GM12878 (cell line): Measurements from ENCODE around the gene ZIK1. TPM values are rescaled to one million over a fixed set of nuclear protein-coding genes. Genes with fewer than 3 reads are reported as not detected.
A peak's percentile ranks its signal among the peaks of the same experiment; 100 is the strongest.

Source experiments
- ATAC-seq: fragments of 200-7000 bp; cut with Tn5 transposase; 3 replicates; pipeline ENCODE4 v1.9.1; 2020; ENCODE audit warnings: mild to moderate bottlenecking, moderate library complexity
- BruUV-seq: library from RNA; stranded (reverse); fragments of 400-500 nt; replicated peaks from 2 replicates; lab custom pipeline; 2021; lab: Mats Ljungman, UMichigan
- CTCF ChIA-PET: fragments of 300-600 bp; sonication (Branson Sonifier 250); formaldehyde crosslinking; extraction: SDS; loops from one replicate; lab custom pipeline; 2021; ENCODE audit warnings: inconsistent platforms; lab: Yijun Ruan, JAX
- POLR2A ChIA-PET: fragments of 350-600 bp; formaldehyde crosslinking; extraction: SDS; loops from one replicate; lab custom pipeline; 2021; ENCODE audit warnings: inconsistent platforms; lab: Charles Lee
- RAD21 ChIA-PET: fragments of 300-600 bp; sonication (Branson Sonifier 250); formaldehyde crosslinking; loops from one replicate; lab custom pipeline; 2023; ENCODE audit warnings: antibody characterized with exemption; ENCODE audit not compliant: unreplicated experiment; lab: Charles Lee
- SMC1A ChIA-PET: fragments of 300-600 bp; sonication (Branson Sonifier 250); formaldehyde crosslinking; loops from one replicate; lab custom pipeline; 2023; ENCODE audit not compliant: unreplicated experiment, uncharacterized antibody; lab: Charles Lee
- DNase-seq: peaks from one replicate; pipeline ENCODE4 v3.0.0-alpha.2; 2011; ENCODE audit warnings: low read depth, low spot score
- FAIRE-seq: peaks from 3 replicates; lab custom pipeline; 2011; peaks lifted over from hg19 to GRCh38; lab: Jason Lieb, UNC
- H2AFZ ChIP-seq: 2 replicates; pipeline ENCODE4 v1.6.0; 2011; ENCODE audit warnings: low read depth, low read length, control low read depth; ENCODE audit not compliant: control insufficient read depth
- H3K27ac ChIP-seq: 2 replicates; pipeline ENCODE4 v1.5.1; 2011; ENCODE audit warnings: control low read depth; ENCODE audit not compliant: control insufficient read depth, insufficient read depth
- H3K27me3 ChIP-seq, 2 experiments: replicated peaks in 1 of 2; 2 replicates each; pipeline versions ENCODE4 v1.6.0 to v1.6.1; 2011; ENCODE audit warnings: low read length in 1 of 2; ENCODE audit not compliant: control insufficient read depth in 2 of 2, insufficient read depth in 2 of 2
- H3K36me3 ChIP-seq, 2 experiments: 2 replicates each; pipeline ENCODE4 v1.5.1; 2011; ENCODE audit warnings: low read length in 1 of 2; ENCODE audit not compliant: control insufficient read depth in 2 of 2, insufficient read depth in 2 of 2
- H3K4me1 ChIP-seq: 2 replicates; pipeline ENCODE4 v1.6.1; 2011; ENCODE audit warnings: mild to moderate bottlenecking, low read length, moderate library complexity, mixed read lengths; ENCODE audit not compliant: control insufficient read depth, insufficient read depth
- H3K4me2 ChIP-seq: 2 replicates; pipeline ENCODE4 v1.6.0; 2011; ENCODE audit warnings: control low read depth; ENCODE audit not compliant: control insufficient read depth, insufficient read depth
- H3K4me3 ChIP-seq: fragments of 200-600 bp; sonication (generic); 2 replicates; pipeline ENCODE4 v1.5.1; 2016
- H3K79me2 ChIP-seq: 2 replicates; pipeline ENCODE4 v1.6.0; 2011; ENCODE audit warnings: low read length; ENCODE audit not compliant: control insufficient read depth, insufficient read depth
- H3K9ac ChIP-seq: 2 replicates; pipeline ENCODE4 v1.8.0; 2011; ENCODE audit warnings: low read length, control low read depth, mixed read lengths; ENCODE audit not compliant: control insufficient read depth, insufficient read depth
- H3K9me3 ChIP-seq: replicated peaks from 3 replicates; pipeline ENCODE4 v1.5.1; 2011; ENCODE audit warnings: mild to moderate bottlenecking, low read length; ENCODE audit not compliant: control insufficient read depth, insufficient read depth
- H4K20me1 ChIP-seq: 2 replicates; pipeline ENCODE4 v1.6.0; 2011; ENCODE audit not compliant: control insufficient read depth, insufficient read depth
- BHLHE40 ChIP-seq, 2 experiments: fragments of 450-650 bp in 1 of 2; IDR thresholded peaks; 2 replicates each; pipeline ENCODE4 v1.6.1; 2011 to 2017; ENCODE audit warnings: low read depth in 2 of 2, borderline replicate concordance in 1 of 2, improper control_type of control experiment in 1 of 2, low read length in 1 of 2, mild to moderate bottlenecking in 1 of 2
- BRCA1 ChIP-seq: IDR thresholded peaks from 2 replicates; pipeline ENCODE4 v1.6.1; 2011; ENCODE audit warnings: low read depth, low read length, improper control_type of control experiment
- CHD2 ChIP-seq: IDR thresholded peaks from 2 replicates; pipeline ENCODE4 v1.6.1; 2011; ENCODE audit warnings: low read depth, low read length, improper control_type of control experiment, borderline replicate concordance
- CREB1 ChIP-seq: IDR thresholded peaks from 2 replicates; pipeline ENCODE4 v1.6.1; 2012; ENCODE audit warnings: low read depth, mild to moderate bottlenecking, inconsistent platforms
- DPF2 ChIP-seq: fragments of 450-650 bp; IDR thresholded peaks from 2 replicates; pipeline ENCODE4 v1.6.1; 2017; ENCODE audit warnings: mild to moderate bottlenecking
- EP300 ChIP-seq, 2 experiments: fragments of 150-350 bp in 1 of 2; IDR thresholded peaks; 2 replicates each; pipeline ENCODE4 v1.6.1; 2011 to 2012; ENCODE audit warnings: low read depth in 2 of 2, low read length in 2 of 2, borderline replicate concordance in 1 of 2, improper control_type of control experiment in 1 of 2, inconsistent platforms in 1 of 2; ENCODE audit not compliant: control insufficient read depth in 1 of 2
- GATAD2B ChIP-seq: fragments of 450-650 bp; conservative IDR thresholded peaks from 2 replicates; pipeline ENCODE4 v1.6.1; 2017; ENCODE audit warnings: low read depth, mild to moderate bottlenecking, moderate library complexity
- HCFC1 ChIP-seq: fragments of 150-350 bp; IDR thresholded peaks from 2 replicates; pipeline ENCODE4 v1.6.1; 2014; ENCODE audit warnings: low read length
- MEF2B ChIP-seq: fragments of 450-650 bp; IDR thresholded peaks from 2 replicates; pipeline ENCODE4 v1.6.1; 2018; ENCODE audit warnings: mild to moderate bottlenecking, moderate library complexity; ENCODE audit not compliant: partially characterized antibody, poor library complexity, severe bottlenecking
- MYB ChIP-seq: fragments of 150-350 bp; IDR thresholded peaks from 2 replicates; pipeline ENCODE4 v1.6.1; 2014; ENCODE audit warnings: mild to moderate bottlenecking, low read depth, low read length, borderline replicate concordance
- MYC ChIP-seq: IDR thresholded peaks from 2 replicates; pipeline ENCODE4 v1.6.1; 2011; ENCODE audit warnings: mild to moderate bottlenecking, low read length, moderate library complexity, inconsistent platforms; ENCODE audit not compliant: insufficient read depth, insufficient replicate concordance, insufficient read length, severe bottlenecking
- NR2C1 ChIP-seq: fragments of 450-650 bp; IDR thresholded peaks from 2 replicates; pipeline ENCODE4 v1.6.1; 2017; ENCODE audit warnings: antibody characterized with exemption, mild to moderate bottlenecking, moderate library complexity
- NRF1 ChIP-seq: conservative IDR thresholded peaks from 2 replicates; pipeline ENCODE4 v1.6.1; 2011; ENCODE audit warnings: mild to moderate bottlenecking, low read depth, low read length, improper control_type of control experiment
- PAX8 ChIP-seq: fragments of 450-650 bp; IDR thresholded peaks from 2 replicates; pipeline ENCODE4 v1.6.1; 2017; ENCODE audit warnings: mild to moderate bottlenecking, moderate library complexity
- POLR2A ChIP-seq: IDR thresholded peaks from 2 replicates; pipeline ENCODE4 v1.6.1; 2011; ENCODE audit warnings: low read depth, mild to moderate bottlenecking, low read length
- POLR2AphosphoS2 ChIP-seq: IDR thresholded peaks from 2 replicates; pipeline ENCODE4 v1.6.1; 2011; ENCODE audit warnings: low read depth, mild to moderate bottlenecking, low read length, improper control_type of control experiment, moderate library complexity
- SREBF2 ChIP-seq: IDR thresholded peaks from 2 replicates; pipeline ENCODE4 v1.6.1; 2012; ENCODE audit warnings: mild to moderate bottlenecking, low read length
- TARDBP ChIP-seq: IDR thresholded peaks from 2 replicates; pipeline ENCODE4 v1.6.1; 2016; ENCODE audit warnings: borderline replicate concordance
- ZNF687 ChIP-seq: fragments of 450-650 bp; IDR thresholded peaks from 2 replicates; pipeline ENCODE4 v1.6.1; 2017; ENCODE audit warnings: mild to moderate bottlenecking, moderate library complexity
- WGBS: methylation state at CpG from one replicate; pipeline ENCODE4 v1.1.6; 2016; ENCODE audit warnings: low lambda C conversion rate; ENCODE audit not compliant: insufficient replicate concordance, insufficient coverage; ENCODE audit errors: missing lambda C conversion rate; 5-methylcytosine and 5-hydroxymethylcytosine counted together
- in situ Hi-C: fragments of 300-500 bp; cut with MboI; formaldehyde crosslinking; loops from 9 replicates; pipeline ENCODE4 v1.14.3; 2018; ENCODE audit warnings: mixed read lengths
- intact Hi-C: fragments of 100-400 bp; cut with micrococcal nuclease; formaldehyde crosslinking; loops from one replicate; pipeline ENCODE4 v1.14.2; 2022; ENCODE audit not compliant: unreplicated experiment
- polyA plus RNA-seq, 11 experiments: library from polyadenylated mRNA; depleted of rRNA in 4 of 11; unstranded in 6 of 11; stranded (reverse) in 5 of 11; fragments of >200 nt; fragmentation: Nextera tagmentation in 4 of 11; fragmentation: Illumina TruSeq in 1 of 11; extraction: Ambion mirVana in 4 of 11; extraction: Trizol in 1 of 11; gene quantifications; 1 replicate in 1 of 11; 2 replicates in 10 of 11; pipeline versions ENCODE4 v1.2.1 to v1.2.3, GENCODE V29; 2011 to 2016; ENCODE audit warnings: inconsistent platforms in 2 of 11, missing spikeins in 2 of 11, low read depth in 1 of 11
- total RNA-seq, 4 experiments: library from RNA; depleted of rRNA in 3 of 4; stranded (reverse); fragments of >200 nt in 3 of 4; fragmentation: Illumina TruSeq in 1 of 4; extraction: Trizol in 1 of 4; gene quantifications; 2 replicates each; pipeline versions ENCODE4 v1.2.1 to v1.2.3, GENCODE V29; 2013 to 2021
- TF ChIP-seq, protein P1 (sequence below): IDR thresholded peaks from 2 replicates; pipeline ENCODE4 v1.6.1; 2012; ENCODE audit warnings: low read depth, low read length, improper control_type of control experiment

Gene ZIK1
- total and polyA plus RNA-seq, 10 of the 15 experiments (the other 5 are each of a cell fraction or from before 2014, with no cell fraction given) = 0.45 to 4.7 (median 2.7) TPM

DNA sequence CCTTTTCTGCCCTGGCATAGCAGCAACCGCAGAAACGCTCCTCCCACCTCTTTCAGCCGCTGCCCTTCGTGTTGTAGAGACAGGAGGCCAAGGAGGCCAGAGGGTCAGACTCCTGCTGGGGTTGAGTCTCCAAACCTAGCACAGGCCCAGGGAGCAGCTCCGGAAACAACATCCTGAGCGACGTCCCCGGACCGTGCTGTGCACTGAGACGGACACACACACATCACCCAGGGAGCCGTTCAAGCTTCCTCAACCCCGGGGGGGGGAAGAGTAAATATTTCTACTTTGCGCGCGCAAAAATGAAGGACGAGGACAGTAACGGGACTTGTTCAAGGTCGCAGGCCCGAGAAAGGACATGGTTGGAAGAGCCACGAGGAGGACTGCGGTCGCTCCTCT, 24.9 kb upstream of the ZIK1 start (continued):
- TF ChIP-seq EP300 (IDR thresholded peaks at IDR 0.05; ENCODE audit: borderline replicate concordance in 1 of 2, control insufficient read depth in 1 of 2, low read depth in 2 of 2, low read length in 2 of 2) = no peak

- H3K4me2 ChIP-seq = peak within 1 kb of the TSS; percentile 86
- ChIA-PET CTCF (no interaction called here), RAD21 (no interaction called here), POLR2A (no interaction called here), SMC1A (no interaction called here)
- H4K20me1 ChIP-seq = no peaks in the 10 kb centered on the region
- H3K27me3 ChIP-seq = no peaks in the 10 kb centered on the region
- H3K27ac ChIP-seq = peak within 1 kb of the TSS; percentile 70
- intact Hi-C loops (no loop called here), in situ Hi-C loops (no loop called here)
- H2AFZ ChIP-seq = peak within 1 kb of the TSS; percentile 88
- peaks cover 8% of the 10 kb centered on the region; the same call in 2 of the 3 replicates for H3K9me3 ChIP-seq
- DNase-seq (peak; percentile 49), FAIRE-seq (peak; percentile 90), ATAC-seq (peak; percentile 100)
- peak within 1 kb of the TSS; percentile 83 for H3K4me3 ChIP-seq
- H3K79me2 ChIP-seq = peaks cover 12% of the 10 kb centered on the region
- peak within 1 kb of the TSS; percentile 83 for H3K9ac ChIP-seq
- WGBS = 2% methylated on average over 49 of the region's 56 CpGs
- H3K36me3 ChIP-seq = no peaks in the 10 kb centered on the region
- no peaks in the 10 kb centered on the region for H3K4me1 ChIP-seq
- TSS peak; percentile 90 for BruUV-seq
- TF ChIP-seq GATAD2B = peak; percentile 31; the same call in 1 of the 2 replicates
- TF ChIP-seq PAX8 = no peak
- TF ChIP-seq BHLHE40 (IDR thresholded peaks at IDR 0.05; ENCODE audit: borderline replicate concordance in 1 of 2, low read depth in 2 of 2, low read length in 1 of 2) = peak in 1 of 2 experiments; percentile 24; a peak in 1 of 4 replicates
- TF ChIP-seq POLR2AphosphoS2 = peak; percentile 66; the same call in 1 of the 2 replicates
- TF ChIP-seq NR2C1 = peak; percentile 36; the same call in 1 of the 2 replicates
- TF ChIP-seq BRCA1 = no peak
- peak; percentile 80 for TF ChIP-seq CHD2
- TF ChIP-seq TARDBP = peak; percentile 81; the same call in 1 of the 2 replicates
- TF ChIP-seq MEF2B = no peak
- TF ChIP-seq, protein P1, sequence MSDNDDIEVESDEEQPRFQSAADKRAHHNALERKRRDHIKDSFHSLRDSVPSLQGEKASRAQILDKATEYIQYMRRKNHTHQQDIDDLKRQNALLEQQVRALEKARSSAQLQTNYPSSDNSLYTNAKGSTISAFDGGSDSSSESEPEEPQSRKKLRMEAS = peak; percentile 48; the same call in 1 of the 2 replicates
- TF ChIP-seq CREB1 = peak; percentile 91
- TF ChIP-seq DPF2 = 0 out of 2 replicates have a peak, but pooled peaks have one; percentile 15
- TF ChIP-seq MYB = no peak
- TF ChIP-seq HCFC1 = peak; percentile 94
- TF ChIP-seq MYC = peak; percentile 35
- TF ChIP-seq POLR2A = peak; percentile 91
- TF ChIP-seq ZNF687 = no peak
- no peak for TF ChIP-seq SREBF2
- TF ChIP-seq NRF1 = no peak
Observed at GRCh38 chr19:57559404-57560025, 24.4 kb upstream of the ZIK1 start, which contains the start of gene ZNF550. TSS of gene ZNF550 (minus strand) at chr19:57559863. CDS start at chr19:57559682, 181 bp downstream.
